H1 (cell line): ENCODE results near the gene SLC30A9. TPM values are rescaled to one million over a fixed set of nuclear protein-coding genes. Genes with fewer than 3 reads are reported as not detected.

Experiments
- CTCF ChIA-PET: fragments of 300-600 bp; sonication (Branson Sonifier 250); formaldehyde crosslinking; loops from one replicate; lab custom pipeline; 2021; ENCODE audit not compliant: partially characterized antibody; lab: Charles Lee
- POLR2A ChIA-PET: fragments of 300-600 bp; sonication (Branson Sonifier 250); formaldehyde crosslinking; loops from one replicate; lab custom pipeline; 2021; ENCODE audit warnings: inconsistent platforms; ENCODE audit not compliant: partially characterized antibody; lab: Charles Lee
- DNase-seq, 2 experiments: peaks; one replicate each; pipeline versions ENCODE4 v3.0.0 to v3.0.0-alpha.2; 2010 to 2022; ENCODE audit warnings: low spot score in 2 of 2, low read depth in 1 of 2, mixed read lengths in 1 of 2
- FAIRE-seq: peaks from 2 replicates; lab custom pipeline; 2011; peaks lifted over from hg19 to GRCh38; lab: Jason Lieb, UNC
- H2AFZ ChIP-seq: 2 replicates; pipeline ENCODE4 v1.8.1; 2012; ENCODE audit warnings: low read length, inconsistent platforms
- H2AK5ac ChIP-seq: 2 replicates; pipeline ENCODE4 v1.6.1; 2013; ENCODE audit warnings: low read depth, low read length
- H2BK120ac ChIP-seq: replicated peaks from 2 replicates; pipeline ENCODE3; 2013; ENCODE audit warnings: low read depth, low read length, inconsistent platforms
- H2BK12ac ChIP-seq: 2 replicates; pipeline ENCODE4 v1.6.1; 2013; ENCODE audit warnings: low read depth, low read length
- H2BK15ac ChIP-seq: 2 replicates; pipeline ENCODE4 v1.6.1; 2013; ENCODE audit warnings: low read length
- H2BK20ac ChIP-seq: 2 replicates; pipeline ENCODE4 v1.6.1; 2013; ENCODE audit warnings: low read length
- H2BK5ac ChIP-seq: 2 replicates; pipeline ENCODE4 v1.6.1; 2013; ENCODE audit warnings: low read depth, low read length
- H3K14ac ChIP-seq: 2 replicates; pipeline ENCODE4 v1.6.1; 2013; ENCODE audit warnings: inconsistent platforms; ENCODE audit not compliant: insufficient read length
- H3K18ac ChIP-seq: 2 replicates; pipeline ENCODE4 v1.6.1; 2013; ENCODE audit warnings: low read length; ENCODE audit errors: extremely low read depth
- H3K23ac ChIP-seq: 2 replicates; pipeline ENCODE4 v1.6.1; 2013; ENCODE audit warnings: inconsistent platforms; ENCODE audit not compliant: insufficient read length
- H3K23me2 ChIP-seq: 2 replicates; pipeline ENCODE4 v1.6.1; 2013; ENCODE audit warnings: low read depth, low read length
- H3K27ac ChIP-seq: 2 replicates; pipeline ENCODE4 v1.6.1; 2011; ENCODE audit warnings: low read depth, low read length, inconsistent platforms
- H3K27me3 ChIP-seq, 4 experiments: replicated peaks in 1 of 4; 1 replicate in 1 of 4; 2 replicates in 3 of 4; pipeline versions ENCODE4 v1.6.1 to v1.8.1; 2011 to 2013; ENCODE audit warnings: low read length in 3 of 4, mild to moderate bottlenecking in 3 of 4, inconsistent platforms in 2 of 4, mixed read lengths in 2 of 4, moderate library complexity in 1 of 4; ENCODE audit not compliant: control insufficient read depth in 3 of 4, insufficient read depth in 3 of 4; ENCODE audit errors: extremely low read depth in 1 of 4
- H3K36me3 ChIP-seq, 4 experiments: 2 replicates each; pipeline versions ENCODE4 v1.6.1 to v1.8.1; 2011 to 2013; ENCODE audit warnings: mild to moderate bottlenecking in 4 of 4, low read length in 3 of 4, moderate library complexity in 2 of 4, control low read depth in 1 of 4, inconsistent platforms in 1 of 4; ENCODE audit not compliant: insufficient read depth in 4 of 4, control insufficient read depth in 2 of 4
- H3K4ac ChIP-seq: replicated peaks from 2 replicates; pipeline ENCODE3; 2013; ENCODE audit warnings: low read length, low read depth, mixed read lengths, inconsistent platforms; ENCODE audit not compliant: insufficient read length
- H3K4me1 ChIP-seq, 4 experiments: replicated peaks in 1 of 4; 1 replicate in 1 of 4; 2 replicates in 3 of 4; pipeline versions ENCODE4 v1.6.1 to v1.8.1; 2011 to 2013; ENCODE audit warnings: low read length in 3 of 4, inconsistent platforms in 2 of 4, mixed read lengths in 1 of 4; ENCODE audit not compliant: insufficient read depth in 4 of 4, control insufficient read depth in 3 of 4
- H3K4me2 ChIP-seq, 2 experiments: 2 replicates each; pipeline versions ENCODE4 v1.6.1 to v1.8.1; 2011 to 2013; ENCODE audit warnings: low read depth in 2 of 2, low read length in 2 of 2, control low read depth in 1 of 2, inconsistent platforms in 1 of 2, mild to moderate bottlenecking in 1 of 2; ENCODE audit not compliant: insufficient read depth in 1 of 2
- H3K4me3 ChIP-seq, 4 experiments: fragments of 200-600, 300-600 bp in 1 of 4; sonication (generic), shearing (Covaris generic), sonication (Bioruptor Twin) in 1 of 4; 2 replicates each; pipeline versions ENCODE4 v1.5.1 to v1.8.1; 2011 to 2016; ENCODE audit warnings: low read length in 4 of 4, low read depth in 3 of 4, control low read depth in 2 of 4, inconsistent platforms in 2 of 4, mild to moderate bottlenecking in 2 of 4, mixed read lengths in 1 of 4, moderate library complexity in 1 of 4; ENCODE audit not compliant: insufficient read depth in 2 of 4; ENCODE audit errors: extremely low read depth in 1 of 4
- H3K56ac ChIP-seq: replicated peaks from 2 replicates; pipeline ENCODE3; 2013; ENCODE audit warnings: low read depth, mild to moderate bottlenecking, mixed read lengths, low read length, inconsistent platforms; ENCODE audit not compliant: insufficient read length
- H3K79me1 ChIP-seq: 2 replicates; pipeline ENCODE4 v1.6.1; 2013; ENCODE audit warnings: low read depth, low read length, control low read depth
- H3K79me2 ChIP-seq, 2 experiments: 2 replicates each; pipeline versions ENCODE4 v1.6.1 to v1.8.1; 2012 to 2013; ENCODE audit warnings: low read length in 2 of 2, mild to moderate bottlenecking in 2 of 2, inconsistent platforms in 1 of 2; ENCODE audit not compliant: insufficient read depth in 2 of 2, control insufficient read depth in 1 of 2
- H3K9ac ChIP-seq, 4 experiments: replicated peaks in 1 of 4; 1 replicate in 1 of 4; 2 replicates in 3 of 4; pipeline versions ENCODE4 v1.6.1 to v1.8.1; 2011 to 2013; ENCODE audit warnings: low read depth in 3 of 4, low read length in 3 of 4, control low read depth in 2 of 4, mild to moderate bottlenecking in 2 of 4, moderate library complexity in 2 of 4, inconsistent platforms in 1 of 4; ENCODE audit errors: extremely low read depth in 1 of 4
- H3K9me3 ChIP-seq, 2 experiments: 2 replicates each; pipeline versions ENCODE4 v1.6.1 to v1.8.1; 2012 to 2013; ENCODE audit warnings: mild to moderate bottlenecking in 2 of 2, moderate library complexity in 2 of 2, control low read depth in 1 of 2, inconsistent platforms in 1 of 2, low read depth in 1 of 2, low read length in 1 of 2, mixed read lengths in 1 of 2; ENCODE audit not compliant: insufficient read depth in 2 of 2
- H4K20me1 ChIP-seq, 2 experiments: replicated peaks in 1 of 2; 2 replicates each; pipeline versions ENCODE3 to v1.8.1; 2011 to 2013; ENCODE audit warnings: inconsistent platforms in 2 of 2, low read length in 2 of 2, mild to moderate bottlenecking in 1 of 2; ENCODE audit not compliant: insufficient read depth in 2 of 2, control insufficient read depth in 1 of 2
- H4K5ac ChIP-seq: 2 replicates; pipeline ENCODE4 v1.6.1; 2013; ENCODE audit warnings: low read length, low read depth, mixed read lengths, inconsistent platforms; ENCODE audit not compliant: insufficient read length
- H4K8ac ChIP-seq: 2 replicates; pipeline ENCODE4 v1.8.0; 2013; ENCODE audit warnings: mild to moderate bottlenecking, moderate library complexity, low read length, inconsistent platforms; ENCODE audit not compliant: insufficient read depth; ENCODE audit errors: extremely low read depth
- H4K91ac ChIP-seq: replicated peaks from 2 replicates; pipeline ENCODE3; 2013; ENCODE audit warnings: low read length, mixed read lengths, inconsistent platforms; ENCODE audit not compliant: insufficient read length
- ATF2 ChIP-seq: IDR thresholded peaks from 2 replicates; pipeline ENCODE4 v1.6.1; 2012; ENCODE audit warnings: low read length, inconsistent platforms
- CHD1 ChIP-seq: IDR thresholded peaks from 2 replicates; pipeline ENCODE4 v1.6.1; 2012; ENCODE audit warnings: low read depth, low read length, improper control_type of control experiment
- E2F6 ChIP-seq: IDR thresholded peaks from 2 replicates; pipeline ENCODE4 v1.6.1; 2012; ENCODE audit warnings: inconsistent platforms
- POLR2A ChIP-seq, 2 experiments: IDR thresholded peaks; 1 replicate in 1 of 2; 2 replicates in 1 of 2; pipeline ENCODE4 v1.6.1; 2011; ENCODE audit warnings: low read depth in 2 of 2, low read length in 2 of 2, mild to moderate bottlenecking in 2 of 2; ENCODE audit errors: control extremely low read depth in 1 of 2
- POU5F1 ChIP-seq: IDR thresholded peaks from 2 replicates; pipeline ENCODE4 v1.6.1; 2011; ENCODE audit warnings: low read depth, mild to moderate bottlenecking, low read length, moderate library complexity
- SAP30 ChIP-seq: fragments of 300-600 bp; sonication (generic); IDR thresholded peaks from 2 replicates; pipeline ENCODE4 v1.7.1; 2012; ENCODE audit warnings: low read length, moderate library complexity, mild to moderate bottlenecking, inconsistent platforms; ENCODE audit not compliant: insufficient read depth, insufficient replicate concordance
- SP2 ChIP-seq: IDR thresholded peaks from 2 replicates; pipeline ENCODE4 v1.6.1; 2012; ENCODE audit warnings: mild to moderate bottlenecking, low read length, inconsistent platforms
- WGBS, 2 experiments: shearing (Covaris generic) in 1 of 2; methylation state at CpG; one replicate each; pipeline versions ENCODE4 v1.1.6 to v1.1.7; 2013 to 2015; ENCODE audit warnings: low lambda C conversion rate in 2 of 2, mixed read lengths in 2 of 2, inconsistent platforms in 1 of 2, low coverage in 1 of 2, missing lambda C conversion rate in 1 of 2; ENCODE audit not compliant: insufficient replicate concordance in 2 of 2, insufficient coverage in 1 of 2, insufficient read length in 1 of 2; ENCODE audit errors: extremely low coverage in 1 of 2, missing lambda C conversion rate in 1 of 2; 5-methylcytosine and 5-hydroxymethylcytosine counted together
- polyA plus RNA-seq, 7 experiments: library from polyadenylated mRNA; depleted of rRNA in 3 of 7; stranded (reverse) in 5 of 7; unstranded in 2 of 7; fragments of >200 nt in 5 of 7; fragments of 200-250 nt in 2 of 7; gene quantifications; 1 replicate in 5 of 7; 2 replicates in 1 of 7; 4 replicates in 1 of 7; pipeline versions ENCODE4 v1.2.1 to v1.2.3, GENCODE V29; 2011 to 2013; ENCODE audit warnings: missing spikeins in 2 of 7, mixed read lengths in 2 of 7
- total RNA-seq: library from RNA; stranded (reverse); fragmentation: NEBNext Ultra II Directional; extraction: Animal tissue kit (Norgen Biotek cat#: 25700); gene quantifications from 2 replicates; pipeline ENCODE4 v1.2.1, GENCODE V29; 2021

SLC30A9 gene
- total and polyA plus RNA-seq, 2 of the 8 experiments (the other 6 are each of a cell fraction or from before 2014, with no cell fraction given), result 41.2 to 67.2 TPM

GRCh38 chr4:42070463-42070862, 80.1 kb downstream of the SLC30A9 start:
- no peak for DNase-seq
- ChIA-PET CTCF (no interaction called here), POLR2A (no interaction called here)
- H2AK5ac ChIP-seq, result no peak overlapping the region
- no peak overlapping the region for H3K27ac ChIP-seq
- no peak overlapping the region for H2BK120ac ChIP-seq
- no peak overlapping the region for H3K18ac ChIP-seq
- FAIRE-seq, result no peak
- H3K14ac ChIP-seq, result no peak overlapping the region
- H4K20me1 ChIP-seq, result peaks cover 0 to 1% of the 10 kb centered on the region in 2 experiments
- H4K8ac ChIP-seq, result no peak overlapping the region
- no peak overlapping the region for H4K91ac ChIP-seq
- H3K79me1 ChIP-seq, result no peaks in the 10 kb centered on the region
- H3K56ac ChIP-seq, result no peak overlapping the region
- H3K79me2 ChIP-seq, result no peaks in the 10 kb centered on the region
- no peak overlapping the region for H2BK20ac ChIP-seq
- WGBS, 2 experiments, result 90% methylated on average over 4 of the region's 4 CpGs; no CpG with 5 or more reads in 1 of the 2 experiments
- H3K4me1 ChIP-seq, result no peaks in the 10 kb centered on the region
- H2AFZ ChIP-seq, result no peak overlapping the region
- H3K4me3 ChIP-seq, result no peak overlapping the region
- H3K36me3 ChIP-seq, result peaks cover 0 to 19% (median 6%) of the 10 kb centered on the region in 4 experiments; a peak in 2 of 8 replicates
- no peak overlapping the region for H3K9ac ChIP-seq
- H3K9me3 ChIP-seq, result no peaks in the 10 kb centered on the region
- no peaks in the 10 kb centered on the region for H3K27me3 ChIP-seq
- no peak overlapping the region for H2BK15ac ChIP-seq
- no peak overlapping the region for H3K4me2 ChIP-seq
- no peak overlapping the region for H4K5ac ChIP-seq
- no peak overlapping the region for H2BK5ac ChIP-seq
- H3K4ac ChIP-seq, result no peak overlapping the region
- H3K23me2 ChIP-seq, result no peaks in the 10 kb centered on the region
- no peak overlapping the region for H3K23ac ChIP-seq
- H2BK12ac ChIP-seq, result no peak overlapping the region
- TF ChIP-seq ATF2 (no peak), POLR2A (IDR thresholded peaks at IDR 0.05; ENCODE audit: control extremely low read depth in 1 of 2, low read depth in 2 of 2, low read length in 2 of 2) (no peak), E2F6 (no peak), SP2 (no peak), POU5F1 (no peak), CHD1 (no peak), SAP30 (no peak)
